ENCODE measurements around the gene PLXDC1.

PLXDC1 gene

GRCh38 chr17:39158623-39159022, 7.2 kb upstream of the PLXDC1 start:
- intact Hi-C loops (cut with DNase I; ENCODE audit: low total_unique reads), result no loop called here
- H3K4me1 ChIP-seq, result peaks cover 0 to 7% (median 0%) of the 10 kb centered on the region in 4 donors
- no peak overlapping the region for H3K4me3 ChIP-seq
- TF ChIP-seq CTCF (IDR thresholded peaks at IDR 0.05), result no peak
- no peaks in the 10 kb centered on the region for H3K36me3 ChIP-seq
- H3K27ac ChIP-seq, result no peak overlapping the region
- no peaks in the 10 kb centered on the region for H3K9me3 ChIP-seq
- no peaks in the 10 kb centered on the region for H3K27me3 ChIP-seq
- no peak for DNase-seq

- Histone ChIP-seq H3K4me1 (peaks cover 0 to 19% (median 15%) of the 10 kb centered on the region in 4 donors), H3K4me3 (no peak overlapping the region), H3K27me3 (peaks cover 0 to 9% of the 10 kb centered on the region in 2 donors), H3K27ac (no peak overlapping the region), H3K36me3 (no peaks in the 10 kb centered on the region), H3K9me3 (no peaks in the 10 kb centered on the region)
- TF ChIP-seq CTCF (IDR thresholded peaks at IDR 0.05), result no peak
- intact Hi-C loops (cut with DNase I; ENCODE audit: low total_unique reads), result no loop called here
- no peak for DNase-seq
These were observed 5.1 kb upstream of the PLXDC1 start for GRCh38 chr17:39156491-39156890.

- H3K4me1 ChIP-seq, result peaks cover 0 to 26% (median 20%) of the 10 kb centered on the region in 4 donors
- no peak for DNase-seq
- H3K9me3 ChIP-seq, result no peaks in the 10 kb centered on the region
- H3K27me3 ChIP-seq, result peaks cover 0 to 18% of the 10 kb centered on the region in 2 donors
- intact Hi-C loops (cut with DNase I; ENCODE audit: low total_unique reads), result no loop called here
- H3K27ac ChIP-seq, result no peak overlapping the region
- H3K4me3 ChIP-seq, result no peak overlapping the region
- H3K36me3 ChIP-seq, result no peaks in the 10 kb centered on the region
- TF ChIP-seq CTCF (IDR thresholded peaks at IDR 0.05), result no peak
These were observed 4.2 kb upstream of the PLXDC1 start for GRCh38 chr17:39155654-39156053.

GRCh38 chr17:39153599-39154051, 2.2 kb upstream of the PLXDC1 start:
- no peaks in the 10 kb centered on the region for H3K9me3 ChIP-seq
- peak overlapping the region; percentile 89 to 94 for H3K27ac ChIP-seq
- DNase-seq, result peak; percentile 95 to 96
- peak; percentile 25 to 41 for TF ChIP-seq CTCF (IDR thresholded peaks at IDR 0.05)
- H3K27me3 ChIP-seq, result peaks cover 0 to 21% of the 10 kb centered on the region in 2 donors
- no peaks in the 10 kb centered on the region for H3K36me3 ChIP-seq
- H3K4me1 ChIP-seq, result peaks cover 0 to 26% (median 20%) of the 10 kb centered on the region in 4 donors
- intact Hi-C loops (cut with DNase I; ENCODE audit: low total_unique reads), result loop anchor here (5.0 kb wide), 1 partner anchor 171 kb away; no protein-coding TSS in a partner anchor
- H3K4me3 ChIP-seq, result peak overlapping the region; percentile 62 to 73

GRCh38 chr17:39151943-39152818, 744 bp upstream of the PLXDC1 start:
- no peaks in the 10 kb centered on the region for H3K9me3 ChIP-seq
- no peaks in the 10 kb centered on the region for H3K36me3 ChIP-seq
- intact Hi-C loops (cut with DNase I; ENCODE audit: low total_unique reads), result loop anchor here (5.0 kb wide), 1 partner anchor 170 kb away; no protein-coding TSS in a partner anchor
- H3K27me3 ChIP-seq, result peaks cover 0 to 21% of the 10 kb centered on the region in 2 donors
- peak overlapping the region; percentile 89 to 94 for H3K27ac ChIP-seq
- H3K4me1 ChIP-seq, result peaks cover 0 to 26% (median 20%) of the 10 kb centered on the region in 4 donors
- TF ChIP-seq CTCF (IDR thresholded peaks at IDR 0.05), result no peak
- H3K4me3 ChIP-seq, result peak overlapping the region; percentile 62 to 73
- no peak for DNase-seq

All from tibial artery (tissue), 4 donors.